Smooth muscle cell (in vitro differentiated cells): ENCODE data around the gene SCAND1. TPM values are rescaled to one million over a fixed set of nuclear protein-coding genes. Genes with fewer than 3 reads are reported as not detected.

Experiments
- DNase-seq: peaks from one replicate; lab custom pipeline; 2025; ENCODE audit not compliant: unreplicated experiment; lab: John Stamatoyannopoulos, UW
- H2AFZ ChIP-seq: fragments of 200-600 bp; sonication (generic); 2 replicates; pipeline ENCODE4 v1.6.0; 2016; ENCODE audit warnings: antibody characterized with exemption, low read depth, mild to moderate bottlenecking
- H3F3A ChIP-seq: fragments of 200-600 bp; sonication (generic); 2 replicates; pipeline ENCODE4 v1.6.0; 2017; ENCODE audit warnings: antibody characterized with exemption, low read depth
- H3K27ac ChIP-seq: fragments of 200-600 bp; sonication (generic); 2 replicates; pipeline ENCODE4 v1.5.1; 2016; ENCODE audit warnings: low read depth, mild to moderate bottlenecking
- H3K27me3 ChIP-seq: fragments of 200-600 bp; sonication (generic); 2 replicates; pipeline ENCODE4 v1.6.1; 2016; ENCODE audit warnings: low read depth, mild to moderate bottlenecking
- H3K36me3 ChIP-seq: fragments of 200-600 bp; sonication (generic); 2 replicates; pipeline ENCODE4 v1.5.1; 2016; ENCODE audit warnings: low read depth
- H3K4me1 ChIP-seq: fragments of 200-600 bp; sonication (generic); 2 replicates; pipeline ENCODE4 v1.5.1; 2016; ENCODE audit warnings: low read depth
- H3K4me2 ChIP-seq: fragments of 200-600 bp; sonication (generic); 2 replicates; pipeline ENCODE4 v1.6.0; 2016; ENCODE audit warnings: mild to moderate bottlenecking
- H3K4me3 ChIP-seq: fragments of 200-600 bp; sonication (generic); 2 replicates; pipeline ENCODE4 v1.5.1; 2016; ENCODE audit warnings: mild to moderate bottlenecking
- H3K79me2 ChIP-seq: fragments of 200-600 bp; sonication (generic); 2 replicates; pipeline ENCODE4 v1.6.0; 2016; ENCODE audit warnings: low read depth, mild to moderate bottlenecking
- H3K9ac ChIP-seq: fragments of 200-600 bp; sonication (generic); 2 replicates; pipeline ENCODE4 v1.6.0; 2016; ENCODE audit warnings: low read depth
- H3K9me3 ChIP-seq: fragments of 200-600 bp; sonication (generic); replicated peaks from 2 replicates; pipeline ENCODE4 v1.5.1; 2016; ENCODE audit warnings: low read depth
- H4K20me1 ChIP-seq: fragments of 200-600 bp; sonication (generic); 2 replicates; pipeline ENCODE4 v1.6.0; 2016; ENCODE audit warnings: low read depth
- CTCF ChIP-seq: fragments of 200-600 bp; sonication (generic); IDR thresholded peaks from 2 replicates; pipeline ENCODE4 v1.5.1; 2017; ENCODE audit warnings: borderline replicate concordance, mild to moderate bottlenecking, antibody characterized with exemption; ENCODE audit not compliant: insufficient read depth, poor library complexity, severe bottlenecking
- WGBS: methylation state at CpG from one replicate; pipeline ENCODE4 v1.1.7; 2016; ENCODE audit warnings: low lambda C conversion rate; 5-methylcytosine and 5-hydroxymethylcytosine counted together
- polyA plus RNA-seq: library from polyadenylated mRNA; unstranded; fragments of >200 nt; fragmentation: Nextera tagmentation; extraction: Ambion mirVana; gene quantifications from 2 replicates; pipeline ENCODE4 v1.2.1, GENCODE V29; 2016
- total RNA-seq: library from RNA; depleted of rRNA; stranded (reverse); fragments of >200 nt; gene quantifications from 2 replicates; pipeline ENCODE4 v1.2.3, GENCODE V29; 2014

The SCAND1 gene
- total and polyA plus RNA-seq, 2 experiments from 2014 or later = 26.7 to 128 TPM

GRCh38 chr20:35985806-35986205 lies 31.5 kb upstream of the SCAND1 start:
- H3K36me3 ChIP-seq = no peaks in the 10 kb centered on the region
- no peak overlapping the region for H3K9ac ChIP-seq
- WGBS = 88% methylated on average over 2 of the region's 2 CpGs
- H3K27ac ChIP-seq = no peak overlapping the region
- no peak overlapping the region for H2AFZ ChIP-seq
- H3K9me3 ChIP-seq = no peaks in the 10 kb centered on the region
- no peaks in the 10 kb centered on the region for H3K4me1 ChIP-seq
- no peak for DNase-seq
- H3F3A ChIP-seq = no peaks in the 10 kb centered on the region
- H3K79me2 ChIP-seq = no peaks in the 10 kb centered on the region
- no peak overlapping the region for H3K4me2 ChIP-seq
- H4K20me1 ChIP-seq = no peaks in the 10 kb centered on the region
- no peak overlapping the region for H3K4me3 ChIP-seq
- H3K27me3 ChIP-seq = no peaks in the 10 kb centered on the region
- no peak for TF ChIP-seq CTCF

- Histone ChIP-seq H3K4me3 (no peak overlapping the region), H3K4me1 (no peaks in the 10 kb centered on the region), H3K79me2 (no peaks in the 10 kb centered on the region), H4K20me1 (no peaks in the 10 kb centered on the region), H3K9ac (no peak overlapping the region), H3K27me3 (no peaks in the 10 kb centered on the region), H3K4me2 (no peak overlapping the region), H3K36me3 (no peaks in the 10 kb centered on the region), H2AFZ (no peak overlapping the region), H3K27ac (no peak overlapping the region), H3F3A (no peaks in the 10 kb centered on the region), H3K9me3 (no peaks in the 10 kb centered on the region)
- no peak for DNase-seq
- WGBS = 86% methylated on average over 6 of the region's 6 CpGs
- no peak for TF ChIP-seq CTCF
Observed at GRCh38 chr20:35984382-35984781, 30.1 kb upstream of the SCAND1 start.

- H3K36me3 ChIP-seq = no peaks in the 10 kb centered on the region
- DNase-seq = no peak
- 80% methylated on average over 3 of the region's 3 CpGs for WGBS
- no peak for TF ChIP-seq CTCF
- no peak overlapping the region for H2AFZ ChIP-seq
- H4K20me1 ChIP-seq = no peaks in the 10 kb centered on the region
- H3K27ac ChIP-seq = no peak overlapping the region
- H3K9ac ChIP-seq = no peak overlapping the region
- H3K9me3 ChIP-seq = no peaks in the 10 kb centered on the region
- H3K4me1 ChIP-seq = no peaks in the 10 kb centered on the region
- no peak overlapping the region for H3K4me3 ChIP-seq
- H3K27me3 ChIP-seq = no peaks in the 10 kb centered on the region
- no peak overlapping the region for H3K4me2 ChIP-seq
- H3K79me2 ChIP-seq = no peaks in the 10 kb centered on the region
- H3F3A ChIP-seq = no peaks in the 10 kb centered on the region
Observed at GRCh38 chr20:35981969-35982368, 27.7 kb upstream of the SCAND1 start.

- Histone ChIP-seq H3K9ac (no peak overlapping the region), H3K36me3 (no peaks in the 10 kb centered on the region), H3K27ac (no peak overlapping the region), H3K9me3 (no peaks in the 10 kb centered on the region), H3K4me3 (no peak overlapping the region), H3K27me3 (no peaks in the 10 kb centered on the region), H4K20me1 (no peaks in the 10 kb centered on the region), H3K79me2 (no peaks in the 10 kb centered on the region), H3F3A (no peaks in the 10 kb centered on the region), H2AFZ (no peak overlapping the region), H3K4me2 (no peak overlapping the region), H3K4me1 (no peaks in the 10 kb centered on the region)
- TF ChIP-seq CTCF = no peak
- WGBS = 53% methylated on average over 5 of the region's 5 CpGs
- DNase-seq = no peak
Observed at GRCh38 chr20:35979544-35979943, 25.2 kb upstream of the SCAND1 start.
